ENCODE results near the gene RAD50. TPM values are rescaled to one million over a fixed set of nuclear protein-coding genes. Genes with fewer than 3 reads are reported as not detected.
"Not testable (repeated sequence)": the region's sequence is repeated elsewhere in the genome, so short reads cannot be mapped to it uniquely, and the experiment has no call there.

The RAD50 gene
- total RNA-seq, 1 donor from 2014 or later: 23.1 TPM

DNA sequence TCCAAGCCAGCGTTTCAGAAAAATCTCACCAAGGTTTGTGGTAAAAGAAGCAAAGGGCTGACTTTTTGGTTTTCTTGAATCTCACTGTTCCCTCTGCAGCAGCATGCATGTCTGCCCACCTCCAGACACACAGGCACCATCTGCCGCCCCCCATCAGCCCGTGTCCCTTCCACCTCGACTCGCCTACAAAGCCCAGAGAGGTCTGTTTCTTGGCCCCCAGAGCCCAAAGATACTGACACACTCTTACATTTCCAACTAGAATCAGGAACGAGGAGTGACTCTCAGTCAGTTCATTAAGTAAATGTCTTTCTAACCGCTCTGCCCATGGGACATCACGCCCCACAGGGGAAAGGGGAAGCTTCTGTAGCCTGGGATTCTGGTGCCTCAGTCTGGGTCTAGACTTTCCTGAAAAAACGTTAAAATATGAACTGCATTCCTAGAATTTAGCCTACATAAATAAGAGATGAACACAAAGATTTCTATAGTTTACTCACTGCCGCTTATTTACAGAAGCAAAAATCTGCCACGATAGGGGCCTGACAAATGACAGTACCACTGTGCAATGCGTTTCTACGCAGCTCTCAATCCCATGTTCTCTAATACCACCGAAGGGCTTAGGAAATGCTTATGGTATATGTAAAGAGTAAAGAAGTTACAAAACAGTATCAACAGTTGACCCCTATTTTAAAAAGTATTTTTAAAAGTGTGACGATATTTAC lies 121.1 kb downstream of the RAD50 start:
- no peak for ATAC-seq

GRCh38 chr5:132678735-132679134 lies 122.0 kb downstream of the RAD50 start:
- no peak for ATAC-seq

DNA sequence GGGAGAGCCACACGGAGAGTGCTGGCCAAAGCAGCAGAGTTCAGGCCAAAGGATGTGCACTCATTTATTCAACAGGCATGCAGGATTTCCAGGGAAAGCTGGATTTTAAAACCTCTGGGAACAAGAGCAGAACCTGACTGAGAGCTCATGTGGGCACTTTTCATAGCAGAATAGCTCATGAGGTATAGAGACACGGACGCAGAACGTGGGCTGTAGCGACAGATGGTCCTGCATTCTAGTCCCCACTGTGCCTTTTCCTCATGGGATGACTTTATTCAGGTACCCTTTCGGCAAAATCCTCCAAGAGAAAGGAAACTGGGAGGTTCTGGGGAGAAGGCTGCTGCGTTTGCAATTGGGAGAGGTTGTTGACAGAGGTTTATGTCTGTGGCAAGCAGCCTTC lies 122.4 kb downstream of the RAD50 start:
- no peak for ATAC-seq

DNA sequence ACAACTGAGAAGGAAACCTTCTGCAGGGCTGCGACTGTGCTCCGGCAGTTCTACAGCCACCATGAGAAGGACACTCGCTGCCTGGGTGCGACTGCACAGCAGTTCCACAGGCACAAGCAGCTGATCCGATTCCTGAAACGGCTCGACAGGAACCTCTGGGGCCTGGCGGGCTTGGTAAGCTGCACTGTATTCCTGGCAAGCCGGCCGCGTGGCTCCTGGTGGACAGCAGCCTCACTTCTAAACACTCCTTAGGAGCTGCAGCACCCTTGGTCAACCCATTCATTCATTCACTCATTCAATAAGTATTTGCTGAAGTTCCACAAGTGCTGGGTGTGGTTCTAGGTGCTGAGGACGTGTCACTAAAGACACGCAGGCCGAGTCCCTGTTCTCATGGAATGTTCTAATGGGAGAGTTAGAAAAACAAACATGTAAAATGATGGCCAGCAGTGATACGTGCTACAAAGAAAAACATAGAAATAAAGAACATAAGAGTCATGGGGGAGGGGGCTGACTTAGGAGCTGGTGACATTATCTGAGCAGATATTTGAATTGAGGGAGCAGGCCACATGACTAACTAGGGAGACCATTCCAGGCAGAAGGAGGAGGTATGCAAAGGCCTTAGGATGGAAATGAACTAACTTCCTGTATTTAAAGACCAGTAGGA lies 123.1 kb downstream of the RAD50 start:
- ATAC-seq: no peak

DNA sequence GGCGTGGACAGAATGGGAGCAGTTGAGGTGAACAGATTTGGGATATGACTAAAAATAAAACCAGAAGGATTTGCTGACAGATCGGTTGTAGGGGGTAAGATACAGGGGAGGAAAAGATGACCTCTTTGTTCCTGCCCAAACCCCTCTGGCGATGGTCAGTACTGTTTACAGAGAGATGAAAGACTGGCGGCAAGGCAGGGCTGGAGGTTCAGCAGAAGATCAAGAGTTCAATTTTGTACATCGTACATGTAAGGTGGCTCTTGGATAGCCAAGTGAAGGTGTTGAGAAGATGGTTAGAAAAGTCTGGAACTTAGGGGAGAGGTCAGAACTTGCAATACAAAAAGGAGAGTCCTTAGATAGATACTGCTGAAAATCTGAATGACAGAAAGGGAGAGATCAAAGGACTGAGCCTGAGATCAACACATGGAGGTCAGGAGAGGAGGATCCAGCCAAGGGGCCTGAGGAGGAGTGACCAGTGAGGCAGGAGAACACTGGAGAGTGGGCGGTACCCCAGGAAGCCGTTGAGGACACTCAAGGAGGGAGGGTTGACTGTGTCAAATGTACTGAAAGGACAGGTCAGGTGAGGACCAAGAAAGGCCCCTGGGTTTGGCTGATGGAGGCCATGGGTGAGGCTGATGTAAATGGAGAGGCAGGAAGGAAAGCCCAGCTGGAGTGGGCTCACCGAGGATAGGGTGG lies 124.2 kb downstream of the RAD50 start:
- ATAC-seq: no peak

DNA sequence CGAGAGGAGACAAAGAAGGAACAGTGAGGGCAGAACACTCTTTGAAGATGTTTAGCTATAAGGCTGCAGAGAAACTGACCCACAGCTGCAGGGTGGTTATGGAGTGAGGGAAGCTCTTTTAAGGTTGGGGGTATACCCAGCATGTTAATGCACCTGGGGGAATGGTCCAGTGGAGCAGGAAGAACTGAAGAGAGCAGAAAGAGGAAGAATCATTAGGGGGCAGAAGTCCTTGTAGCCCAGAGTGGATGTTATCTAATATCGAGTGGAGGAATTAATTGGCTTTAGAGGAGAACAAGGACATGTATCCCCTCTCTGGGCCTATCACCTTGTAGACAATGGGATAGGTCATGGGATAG lies 124.7 kb downstream of the RAD50 start:
- ATAC-seq: no peak

GRCh38 chr5:132681983-132682382 lies 125.2 kb downstream of the RAD50 start:
- ATAC-seq: peak; percentile 59

DNA sequence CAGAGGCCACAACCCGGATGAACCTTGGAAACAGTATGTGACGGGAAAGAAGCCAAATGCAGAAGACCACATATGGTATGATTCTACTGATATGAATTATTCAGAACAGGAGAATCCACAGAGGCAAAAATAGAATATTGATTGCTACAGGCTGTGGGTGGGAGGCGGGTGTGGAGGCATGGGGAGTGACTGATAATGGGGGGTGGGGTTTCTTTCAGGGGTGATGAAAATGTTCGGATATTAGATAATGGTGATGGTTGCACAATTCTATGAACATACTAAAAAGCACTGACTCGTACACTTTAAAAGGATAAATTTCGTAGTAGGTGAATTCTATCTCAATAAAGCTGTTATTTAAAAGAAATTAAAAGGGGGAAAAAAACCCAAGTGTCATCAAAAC lies 127.7 kb downstream of the RAD50 start:
- no peak for ATAC-seq

DNA sequence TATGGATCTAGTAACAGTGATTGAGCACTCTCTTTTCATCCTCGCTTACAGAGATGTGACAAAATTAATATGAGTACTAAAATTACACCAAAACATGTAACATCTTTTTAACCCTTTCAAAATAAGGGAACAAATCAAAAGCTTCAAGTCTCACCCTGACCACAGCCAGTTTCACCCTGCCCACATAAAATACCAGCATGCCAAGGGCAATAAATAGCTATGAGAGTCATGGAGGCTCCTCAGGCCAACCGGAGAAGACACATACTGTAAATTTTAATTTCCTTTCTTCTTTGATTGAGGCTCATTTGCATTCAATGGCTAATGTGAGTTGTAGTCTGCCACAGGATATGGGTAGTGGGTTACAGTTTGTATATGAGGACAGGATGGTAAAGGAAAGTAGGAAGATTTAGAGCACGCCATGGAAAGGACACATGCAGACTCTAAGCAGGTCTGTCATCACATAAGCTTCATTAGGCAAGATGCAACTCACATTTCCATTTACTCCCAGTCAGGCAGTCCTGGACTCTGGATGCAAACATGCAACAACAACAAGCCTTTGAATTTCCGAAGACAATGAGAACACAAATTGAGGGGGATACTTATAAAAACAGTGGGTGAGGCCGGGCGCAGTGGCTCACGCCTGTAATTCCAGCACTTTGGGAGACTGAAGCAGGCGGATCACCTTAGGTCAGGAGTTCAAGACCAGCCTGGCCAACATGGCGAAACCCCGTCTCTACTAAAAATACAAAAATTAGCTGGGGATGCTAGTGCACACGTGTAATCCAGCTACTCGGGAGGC lies 128.3 kb downstream of the RAD50 start:
- ATAC-seq: no peak

- ATAC-seq: no peak
These were observed 129.4 kb downstream of the RAD50 start for GRCh38 chr5:132686193-132686592.

DNA sequence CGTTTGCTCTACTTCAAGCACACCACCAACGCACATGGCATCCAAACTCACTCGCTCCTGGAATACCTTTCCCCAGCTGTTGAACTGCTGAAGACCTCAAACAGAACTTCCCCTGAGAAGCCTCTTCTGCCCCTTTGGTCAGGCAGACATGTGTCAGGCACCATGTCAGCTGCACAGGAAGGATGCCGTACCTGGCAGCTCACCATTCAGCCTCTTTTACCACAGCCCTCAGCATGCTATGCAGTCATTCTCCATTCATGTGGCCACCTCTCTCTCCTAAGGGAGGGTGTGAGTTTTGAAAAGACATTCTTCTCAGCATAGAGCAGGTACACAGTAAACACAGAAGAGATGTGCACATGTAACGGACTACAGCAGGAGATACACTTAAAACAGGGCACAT lies 131.2 kb downstream of the RAD50 start:
- ATAC-seq: no peak

DNA sequence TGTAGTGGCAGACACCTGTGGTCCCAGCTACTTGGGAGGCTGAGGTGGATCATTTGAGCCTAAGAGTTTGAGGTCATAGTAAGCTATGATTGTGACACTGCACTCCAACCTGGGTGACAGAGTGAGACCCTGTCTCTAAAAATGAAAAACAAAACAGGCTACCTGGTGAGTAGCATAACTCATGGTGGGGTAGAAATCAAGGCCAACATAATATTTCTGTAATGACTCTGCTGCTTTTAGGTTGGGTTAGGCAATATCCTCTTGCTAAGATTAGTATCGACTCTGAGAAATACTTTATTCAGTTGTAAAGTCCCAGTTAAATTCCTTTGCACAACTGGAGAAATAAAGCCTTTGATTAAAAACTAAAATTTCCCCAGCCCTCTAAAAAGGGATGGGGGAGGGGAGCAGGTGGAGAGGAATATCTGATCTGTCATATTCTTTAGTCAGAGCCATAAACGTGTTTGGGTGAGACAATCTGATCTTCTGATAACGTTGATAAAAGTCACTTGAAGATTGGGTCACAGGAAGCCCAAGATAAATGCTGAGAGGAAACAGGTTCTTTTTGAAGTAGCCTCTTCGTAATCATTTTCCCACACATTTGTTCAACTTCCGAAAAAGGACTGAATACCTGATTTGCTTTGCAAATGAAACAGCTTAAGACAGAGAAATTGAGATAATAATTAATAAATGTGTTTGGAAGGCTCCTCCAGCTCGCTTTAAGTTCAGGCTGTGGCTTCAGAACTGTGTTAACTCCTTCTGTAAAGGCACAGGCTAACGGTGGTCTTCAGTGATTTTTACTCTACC lies 132.0 kb downstream of the RAD50 start:
- no peak for ATAC-seq

DNA sequence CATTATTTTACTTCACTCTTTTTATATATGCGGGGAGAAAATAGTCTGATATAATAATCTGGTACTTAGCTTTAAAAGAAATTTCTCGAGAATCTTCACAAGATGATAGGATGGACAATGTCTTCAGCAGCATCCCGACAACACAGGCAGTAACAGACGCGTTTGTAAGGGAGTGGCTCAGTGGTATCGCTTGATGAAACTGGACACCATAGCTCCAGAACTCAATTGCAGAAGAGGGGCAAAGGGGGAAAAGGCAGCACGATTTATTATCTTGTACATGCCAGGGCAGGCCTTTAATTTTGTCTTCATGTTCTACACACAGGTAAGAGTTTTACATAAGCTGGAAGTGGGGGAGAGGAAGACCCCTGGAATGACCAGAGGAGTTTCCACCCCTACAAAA lies 132.7 kb downstream of the RAD50 start:
- ATAC-seq: no peak

GRCh38 chr5:132690156-132690555 lies 133.4 kb downstream of the RAD50 start:
- ATAC-seq: no peak

- not testable (repeated sequence) for ATAC-seq
These were observed 135.2 kb downstream of the RAD50 start for GRCh38 chr5:132691755-132692631.

DNA sequence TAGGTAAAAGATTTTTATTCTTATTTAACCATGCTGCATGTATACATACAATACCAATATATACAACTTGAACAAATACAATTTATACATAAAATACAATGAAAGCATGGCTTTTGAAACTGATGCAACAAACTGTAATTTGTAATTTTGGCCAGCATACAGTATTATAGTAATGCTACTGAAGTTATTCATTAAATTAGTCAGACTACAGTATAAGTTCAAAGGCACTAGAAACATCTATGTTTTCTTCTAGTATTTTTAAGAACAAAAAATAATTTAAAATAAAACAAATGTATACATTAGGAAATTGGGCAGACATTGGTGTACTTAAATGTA lies 135.8 kb downstream of the RAD50 start:
- ATAC-seq: no peak

Other genes with a start within 250 kb of the RAD50 start
- 2.7 TPM for gene SLC22A5, start 187.3 kb upstream of the RAD50 start, total RNA-seq
- gene IRF1, start 66.2 kb upstream of the RAD50 start, total RNA-seq: 9.1 TPM
- gene IL5, start 13.5 kb upstream of the RAD50 start, total RNA-seq: not detected
- gene IL13, start 101.2 kb downstream of the RAD50 start, total RNA-seq: not detected
- not detected for gene IL4, start 117.0 kb downstream of the RAD50 start, total RNA-seq
- 5.5 TPM for gene KIF3A, start 180.6 kb downstream of the RAD50 start, total RNA-seq
- not detected for gene CCNI2, start 190.4 kb downstream of the RAD50 start, total RNA-seq
- gene SEPTIN8, start 220.3 kb downstream of the RAD50 start, total RNA-seq: 46.0 TPM

Data from esophagus mucosa (tissue), 1 donor.